ENCODE data around the gene PRKAR2B.
A peak's percentile ranks its signal among the peaks of the same experiment; 100 is the strongest.
"Not testable (repeated sequence)": the region's sequence is repeated elsewhere in the genome, so short reads cannot be mapped to it uniquely, and the experiment has no call there.

PRKAR2B gene

GRCh38 chr7:107119376-107120105 is 75.0 kb downstream of the PRKAR2B start:
- DNase-seq (ENCODE audit: low read depth) = no peak

GRCh38 chr7:107122486-107122911 is 78.0 kb downstream of the PRKAR2B start:
- peak; percentile 88 for DNase-seq (ENCODE audit: low read depth)

- no peak for DNase-seq (ENCODE audit: low read depth)
Measured at GRCh38 chr7:107123392-107123791, 78.9 kb downstream of the PRKAR2B start.

- DNase-seq (ENCODE audit: low read depth) = no peak
Measured at GRCh38 chr7:107125475-107125874, 81.0 kb downstream of the PRKAR2B start.

- DNase-seq (ENCODE audit: low read depth) = no peak
Measured at GRCh38 chr7:107128217-107128616, 83.7 kb downstream of the PRKAR2B start.

GRCh38 chr7:107128748-107129147 is 84.2 kb downstream of the PRKAR2B start:
- no peak for DNase-seq (ENCODE audit: low read depth)

GRCh38 chr7:107130487-107131220 is 86.1 kb downstream of the PRKAR2B start:
- DNase-seq (ENCODE audit: low read depth) = no peak

GRCh38 chr7:107133396-107133795 is 88.9 kb downstream of the PRKAR2B start:
- DNase-seq (ENCODE audit: low read depth) = no peak

- DNase-seq (ENCODE audit: low read depth) = peak; percentile 8
Measured at GRCh38 chr7:107138696-107139420, 94.4 kb downstream of the PRKAR2B start.

GRCh38 chr7:107143875-107144274 is 99.4 kb downstream of the PRKAR2B start:
- not testable (repeated sequence) for DNase-seq (ENCODE audit: low read depth)

GRCh38 chr7:107145067-107145838 is 100.7 kb downstream of the PRKAR2B start:
- DNase-seq (ENCODE audit: low read depth) = no peak

- DNase-seq (ENCODE audit: low read depth) = peak; percentile 21
Measured at GRCh38 chr7:107147464-107148393, 103.2 kb downstream of the PRKAR2B start.

GRCh38 chr7:107148721-107149120 is 104.2 kb downstream of the PRKAR2B start:
- no peak for DNase-seq (ENCODE audit: low read depth)

- DNase-seq (ENCODE audit: low read depth) = no peak
Measured at GRCh38 chr7:107149863-107150262, 105.4 kb downstream of the PRKAR2B start.

- peak; percentile 64 for DNase-seq (ENCODE audit: low read depth)
Measured at GRCh38 chr7:107150375-107151073, 106.0 kb downstream of the PRKAR2B start.

- DNase-seq (ENCODE audit: low read depth) = no peak
Measured at GRCh38 chr7:107151538-107151937, 107.0 kb downstream of the PRKAR2B start.

GRCh38 chr7:107152011-107152410 is 107.5 kb downstream of the PRKAR2B start:
- DNase-seq (ENCODE audit: low read depth) = peak; percentile 32

GRCh38 chr7:107154826-107155225 is 110.3 kb downstream of the PRKAR2B start:
- DNase-seq (ENCODE audit: low read depth) = no peak

- DNase-seq (ENCODE audit: low read depth) = not testable (repeated sequence)
Measured at GRCh38 chr7:107155726-107156125, 111.2 kb downstream of the PRKAR2B start.

- no peak for DNase-seq (ENCODE audit: low read depth)
Measured at GRCh38 chr7:107157091-107157490, 112.6 kb downstream of the PRKAR2B start.
